ENCODE results near the gene SMAD6.

SMAD6 gene

GRCh38 chr15:66721501-66721937 lies 19.5 kb downstream of the SMAD6 start:
- no peak for DNase-seq (ENCODE audit: low read depth)
- no peak for TF ChIP-seq CTCF (IDR thresholded peaks at IDR 0.05; ENCODE audit: insufficient read depth, low read depth, low read length, missing control alignments)
- H3K4me3 ChIP-seq (ENCODE audit: low read depth, low read length), result no peak overlapping the region

GRCh38 chr15:66721954-66722353 lies 19.9 kb downstream of the SMAD6 start:
- DNase-seq (ENCODE audit: low read depth), result no peak
- TF ChIP-seq CTCF (IDR thresholded peaks at IDR 0.05; ENCODE audit: insufficient read depth, low read depth, low read length, missing control alignments), result no peak
- H3K4me3 ChIP-seq (ENCODE audit: low read depth, low read length), result no peak overlapping the region

GRCh38 chr15:66722757-66723540 lies 20.9 kb downstream of the SMAD6 start:
- no peak for DNase-seq (ENCODE audit: low read depth)
- TF ChIP-seq CTCF (IDR thresholded peaks at IDR 0.05; ENCODE audit: insufficient read depth, low read depth, low read length, missing control alignments), result no peak
- H3K4me3 ChIP-seq (ENCODE audit: low read depth, low read length), result no peak overlapping the region

- no peak overlapping the region for H3K4me3 ChIP-seq (ENCODE audit: low read depth, low read length)
- TF ChIP-seq CTCF (IDR thresholded peaks at IDR 0.05; ENCODE audit: insufficient read depth, low read depth, low read length, missing control alignments), result no peak
- no peak for DNase-seq (ENCODE audit: low read depth)
Observed at GRCh38 chr15:66723826-66724731, 22.0 kb downstream of the SMAD6 start.

GRCh38 chr15:66724732-66725463 lies 22.9 kb downstream of the SMAD6 start:
- H3K4me3 ChIP-seq (ENCODE audit: low read depth, low read length), result no peak overlapping the region
- no peak for TF ChIP-seq CTCF (IDR thresholded peaks at IDR 0.05; ENCODE audit: insufficient read depth, low read depth, low read length, missing control alignments)
- DNase-seq (ENCODE audit: low read depth), result no peak

- H3K4me3 ChIP-seq (ENCODE audit: low read depth, low read length), result no peak overlapping the region
- TF ChIP-seq CTCF (IDR thresholded peaks at IDR 0.05; ENCODE audit: insufficient read depth, low read depth, low read length, missing control alignments), result no peak
- DNase-seq (ENCODE audit: low read depth), result no peak
Observed at GRCh38 chr15:66725464-66725785, 23.4 kb downstream of the SMAD6 start.

Data from GM12865 (cell line).